SK-N-SH (cell line): Measurements from ENCODE around the gene TMEM213. TPM values are rescaled to one million over a fixed set of nuclear protein-coding genes. Genes with fewer than 3 reads are reported as not detected.

Source experiments
- CTCF ChIA-PET: fragments of 300-600, 350-600 bp; formaldehyde crosslinking; extraction: SDS; loops from one replicate; lab custom pipeline; 2021; lab: Yijun Ruan, JAX
- POLR2A ChIA-PET: fragments of 350-600 bp; sonication (Branson Sonifier 250); formaldehyde crosslinking; extraction: SDS; loops from one replicate; lab custom pipeline; 2020; ENCODE audit warnings: antibody characterized with exemption, inconsistent platforms; lab: Yijun Ruan, JAX
- DNase-seq: peaks from one replicate; pipeline ENCODE4 v3.0.0; 2012
- H2AFZ ChIP-seq: fragments of 200-600 bp; sonication (generic); 2 replicates; pipeline ENCODE4 v1.8.1; 2016; ENCODE audit warnings: antibody characterized with exemption, mild to moderate bottlenecking, low read depth
- H3F3A ChIP-seq: fragments of 200-600 bp; sonication (generic); replicated peaks from 2 replicates; pipeline ENCODE3; 2016; ENCODE audit warnings: antibody characterized with exemption, mild to moderate bottlenecking; ENCODE audit not compliant: insufficient read depth
- H3K27ac ChIP-seq, 2 experiments: fragments of 200-500 bp in 1 of 2; fragments of 200-600 bp in 1 of 2; sonication (Bioruptor generic) in 1 of 2; sonication (generic), shearing (Covaris generic) in 1 of 2; 2 replicates each; pipeline versions ENCODE4 v1.5.1 to v1.6.1; 2014 to 2016; ENCODE audit warnings: low read depth in 2 of 2, inconsistent platforms in 1 of 2, low read length in 1 of 2, mild to moderate bottlenecking in 1 of 2, mixed read lengths in 1 of 2
- H3K27me3 ChIP-seq: fragments of 200-600 bp; sonication (generic), shearing (Covaris generic); 2 replicates; pipeline ENCODE4 v1.6.1; 2016; ENCODE audit warnings: mixed run types; ENCODE audit not compliant: insufficient read depth
- H3K36me3 ChIP-seq, 2 experiments: fragments of 200-500 bp in 1 of 2; fragments of 200-600 bp in 1 of 2; sonication (Bioruptor generic) in 1 of 2; sonication (generic) in 1 of 2; replicated peaks in 1 of 2; 2 replicates each; pipeline versions ENCODE3 to v1.5.1; 2014 to 2016; ENCODE audit warnings: low read length in 1 of 2, mild to moderate bottlenecking in 1 of 2; ENCODE audit not compliant: insufficient read depth in 2 of 2, control insufficient read depth in 1 of 2
- H3K4me1 ChIP-seq, 2 experiments: fragments of 200-500 bp in 1 of 2; fragments of 200-600 bp in 1 of 2; sonication (Bioruptor generic) in 1 of 2; sonication (generic), shearing (Covaris generic) in 1 of 2; 2 replicates each; pipeline versions ENCODE4 v1.5.1 to v1.6.1; 2014 to 2016; ENCODE audit warnings: low read depth in 1 of 2, low read length in 1 of 2, mixed run types in 1 of 2; ENCODE audit not compliant: insufficient read depth in 2 of 2, control insufficient read depth in 1 of 2
- H3K4me2 ChIP-seq: fragments of 200-600 bp; sonication (generic), shearing (Covaris generic); 2 replicates; pipeline ENCODE4 v1.6.1; 2017; ENCODE audit warnings: mixed run types
- H3K4me3 ChIP-seq, 2 experiments: fragments of 200-500 bp in 1 of 2; fragments of 200-600 bp in 1 of 2; sonication (Bioruptor generic) in 1 of 2; sonication (generic), shearing (Covaris generic) in 1 of 2; 2 replicates each; pipeline versions ENCODE4 v1.5.1 to v1.8.1; 2014 to 2016; ENCODE audit warnings: low read depth in 2 of 2, inconsistent platforms in 1 of 2, low read length in 1 of 2, mild to moderate bottlenecking in 1 of 2, mixed read lengths in 1 of 2, moderate library complexity in 1 of 2
- H3K79me2 ChIP-seq: fragments of 200-600 bp; sonication (generic); 2 replicates; pipeline ENCODE4 v1.8.1; 2017; ENCODE audit warnings: mild to moderate bottlenecking; ENCODE audit not compliant: insufficient read depth
- H3K9ac ChIP-seq: fragments of 200-600 bp; sonication (generic); 2 replicates; pipeline ENCODE4 v1.6.1; 2017; ENCODE audit warnings: mixed run types
- H3K9me2 ChIP-seq: fragments of 200-600 bp; sonication (generic); 2 replicates; pipeline ENCODE4 v1.6.1; 2017; ENCODE audit warnings: mixed run types
- H3K9me3 ChIP-seq: fragments of 200-600 bp; sonication (generic); 2 replicates; pipeline ENCODE4 v1.6.1; 2017; ENCODE audit warnings: mixed run types, mild to moderate bottlenecking, moderate library complexity
- H4K20me1 ChIP-seq: fragments of 200-600 bp; sonication (generic); 2 replicates; pipeline ENCODE4 v1.6.1; 2017; ENCODE audit warnings: mild to moderate bottlenecking, mixed run types; ENCODE audit not compliant: insufficient read depth
- CHD2 ChIP-seq: fragments of 150-350 bp; IDR thresholded peaks from 2 replicates; pipeline ENCODE4 v1.6.1; 2018; ENCODE audit warnings: low read length; ENCODE audit not compliant: partially characterized antibody
- CTCF ChIP-seq: fragments of 200-600 bp; sonication (generic); IDR thresholded peaks from 2 replicates; pipeline ENCODE4 v1.6.1; 2017; ENCODE audit warnings: antibody characterized with exemption, mild to moderate bottlenecking, moderate library complexity
- FOSL2 ChIP-seq: IDR thresholded peaks from 2 replicates; pipeline ENCODE4 v1.4.0; 2012; ENCODE audit warnings: low read depth, mild to moderate bottlenecking, moderate library complexity, borderline replicate concordance
- FOXJ3 ChIP-seq: sonication (generic); formaldehyde crosslinking; IDR thresholded peaks from 2 replicates; pipeline ENCODE4 v1.5.1; 2020; ENCODE audit warnings: mild to moderate bottlenecking, missing genetic modification reagents
- FOXM1 ChIP-seq: IDR thresholded peaks from 2 replicates; pipeline ENCODE4 v1.4.0; 2012; ENCODE audit warnings: low read depth, mild to moderate bottlenecking
- GABPA ChIP-seq: IDR thresholded peaks from 2 replicates; pipeline ENCODE4 v1.4.0; 2012; ENCODE audit warnings: low read depth, mild to moderate bottlenecking
- IRF3 ChIP-seq: fragments of 150-350 bp; IDR thresholded peaks from 2 replicates; pipeline ENCODE4 v1.6.1; 2016; ENCODE audit warnings: mild to moderate bottlenecking, low read depth, low read length
- JUND ChIP-seq: IDR thresholded peaks from 2 replicates; pipeline ENCODE4 v1.4.0; 2012
- NFIC ChIP-seq: IDR thresholded peaks from 2 replicates; pipeline ENCODE4 v1.4.0; 2012; ENCODE audit warnings: borderline replicate concordance
- PBX3 ChIP-seq: IDR thresholded peaks from 2 replicates; pipeline ENCODE4; 2012
- POLR2AphosphoS5 ChIP-seq: IDR thresholded peaks from 2 replicates; pipeline ENCODE4 v1.6.1; 2012; ENCODE audit warnings: low read depth, low read length
- REST ChIP-seq: IDR thresholded peaks from 2 replicates; pipeline ENCODE4 v1.6.1; 2012; ENCODE audit warnings: mild to moderate bottlenecking, low read depth, low read length, moderate library complexity
- RFX5 ChIP-seq: IDR thresholded peaks from 2 replicates; pipeline ENCODE4 v1.6.1; 2012; ENCODE audit warnings: mild to moderate bottlenecking, improper control_type of control experiment, low read length
- SIN3A ChIP-seq: IDR thresholded peaks from 2 replicates; pipeline ENCODE4 v1.6.1; 2012; ENCODE audit warnings: low read depth, mild to moderate bottlenecking, low read length, moderate library complexity, borderline replicate concordance
- SMC3 ChIP-seq: IDR thresholded peaks from 2 replicates; pipeline ENCODE4 v1.6.1; 2012; ENCODE audit warnings: low read depth, low read length, improper control_type of control experiment
- TCF12 ChIP-seq: IDR thresholded peaks from 2 replicates; pipeline ENCODE4 v1.4.0; 2012
- TEAD4 ChIP-seq: IDR thresholded peaks from 2 replicates; pipeline ENCODE4 v1.4.0; 2012; ENCODE audit warnings: mild to moderate bottlenecking, borderline replicate concordance; ENCODE audit not compliant: insufficient read depth
- YY1 ChIP-seq: IDR thresholded peaks from 2 replicates; pipeline ENCODE4 v1.4.0; 2012; ENCODE audit warnings: low read depth, mild to moderate bottlenecking
- WGBS: methylation state at CpG from one replicate; pipeline ENCODE4 v1.1.6; 2017; ENCODE audit warnings: low lambda C conversion rate; 5-methylcytosine and 5-hydroxymethylcytosine counted together
- polyA plus RNA-seq, 3 experiments: library from polyadenylated mRNA; depleted of rRNA; stranded (reverse); fragments of >200 nt; gene quantifications; 2 replicates each; pipeline ENCODE4 v1.2.3, GENCODE V29; 2012

TMEM213 gene
- polyA plus RNA-seq, 1 of the 3 experiments (the other 2 are of a cell fraction), result not detected

GRCh38 chr7:138822867-138823535 is 25.2 kb downstream of the TMEM213 start:
- Histone ChIP-seq H3K27ac (no peak overlapping the region), H3K4me3 (no peak overlapping the region), H3K9me2 (no peaks in the 10 kb centered on the region), H2AFZ (no peak overlapping the region)
- POLR2A ChIA-PET, result no interaction called here
- TF ChIP-seq FOSL2 (no peak), CTCF (no peak), IRF3 (no peak), SIN3A (no peak), RFX5 (no peak), REST (no peak), YY1 (no peak), SMC3 (no peak), CHD2 (no peak), PBX3 (no peak), POLR2AphosphoS5 (no peak), FOXM1 (no peak), NFIC (no peak), GABPA (no peak), TCF12 (no peak), FOXJ3 (CRISPR knock-in tag) (no peak), TEAD4 (no peak), JUND (no peak)
- TF ChIP-seq, all 33 proteins: peak for 0
- 69% methylated on average over 11 of the region's 11 CpGs for WGBS
- Histone ChIP-seq H3K9me3 (no peaks in the 10 kb centered on the region; the same call in 1 of the 2 replicates), H3K9ac (no peak overlapping the region), H3K36me3 (no peaks in the 10 kb centered on the region), H3K4me1 (no peaks in the 10 kb centered on the region), H3K4me2 (no peak overlapping the region), H3F3A (no peaks in the 10 kb centered on the region), H3K79me2 (no peaks in the 10 kb centered on the region), H3K27me3 (no peaks in the 10 kb centered on the region), H4K20me1 (no peaks in the 10 kb centered on the region)
- CTCF ChIA-PET, result no interaction called here
- DNase-seq, result no peak
